ENCODE measurements around the gene FHDC1. TPM values are rescaled to one million over a fixed set of nuclear protein-coding genes. Genes with fewer than 3 reads are reported as not detected.

The FHDC1 gene
- total RNA-seq, 1 donor from 2014 or later: 42.0 TPM

- H3K27me3 Mint-ChIP-seq (ENCODE audit: unreplicated experiment): peaks cover 1% of the 10 kb centered on the region
Observed at GRCh38 chr4:152910521-152910920, 25.6 kb upstream of the FHDC1 start.

GRCh38 chr4:152917543-152918395 is 18.4 kb upstream of the FHDC1 start:
- H3K27me3 Mint-ChIP-seq (ENCODE audit: unreplicated experiment): peaks cover 2% of the 10 kb centered on the region
- no peak for DNase-seq
- no peak overlapping the region for H3K27ac Mint-ChIP-seq (ENCODE audit: unreplicated experiment)
- H3K36me3 Mint-ChIP-seq (ENCODE audit: unreplicated experiment): peaks cover 14% of the 10 kb centered on the region
- H3K4me3 Mint-ChIP-seq (ENCODE audit: unreplicated experiment): no peak overlapping the region
- peaks cover 7% of the 10 kb centered on the region for H3K9me3 Mint-ChIP-seq (ENCODE audit: unreplicated experiment)
- no peaks in the 10 kb centered on the region for H3K4me1 Mint-ChIP-seq (ENCODE audit: low read depth, unreplicated experiment)
- no peak for TF ChIP-seq CTCF (IDR thresholded peaks at IDR 0.05; ENCODE audit: partially characterized antibody, unreplicated experiment)

More at GRCh38 chr4:152910521-152910920, 25.6 kb upstream of the FHDC1 start:
- DNase-seq: no peak
- Mint-ChIP-seq H3K27ac (ENCODE audit: unreplicated experiment) (no peak overlapping the region), H3K36me3 (ENCODE audit: unreplicated experiment) (peaks cover 4% of the 10 kb centered on the region), H3K9me3 (ENCODE audit: unreplicated experiment) (no peaks in the 10 kb centered on the region), H3K4me3 (ENCODE audit: unreplicated experiment) (no peak overlapping the region), H3K4me1 (ENCODE audit: low read depth, unreplicated experiment) (no peaks in the 10 kb centered on the region)
- TF ChIP-seq CTCF (IDR thresholded peaks at IDR 0.05; ENCODE audit: partially characterized antibody, unreplicated experiment): no peak

GRCh38 chr4:152919826-152920225 is 16.3 kb upstream of the FHDC1 start:
- no peaks in the 10 kb centered on the region for H3K4me1 Mint-ChIP-seq (ENCODE audit: low read depth, unreplicated experiment)
- no peak for TF ChIP-seq CTCF (IDR thresholded peaks at IDR 0.05; ENCODE audit: partially characterized antibody, unreplicated experiment)
- no peak for DNase-seq
- H3K4me3 Mint-ChIP-seq (ENCODE audit: unreplicated experiment): no peak overlapping the region
- H3K36me3 Mint-ChIP-seq (ENCODE audit: unreplicated experiment): peaks cover 14% of the 10 kb centered on the region
- H3K27ac Mint-ChIP-seq (ENCODE audit: unreplicated experiment): no peak overlapping the region
- H3K27me3 Mint-ChIP-seq (ENCODE audit: unreplicated experiment): peaks cover 2% of the 10 kb centered on the region
- H3K9me3 Mint-ChIP-seq (ENCODE audit: unreplicated experiment): peaks cover 7% of the 10 kb centered on the region

GRCh38 chr4:152920768-152921167 is 15.4 kb upstream of the FHDC1 start:
- TF ChIP-seq CTCF (IDR thresholded peaks at IDR 0.05; ENCODE audit: partially characterized antibody, unreplicated experiment): no peak
- peaks cover 7% of the 10 kb centered on the region for H3K9me3 Mint-ChIP-seq (ENCODE audit: unreplicated experiment)
- H3K4me3 Mint-ChIP-seq (ENCODE audit: unreplicated experiment): no peak overlapping the region
- peaks cover 2% of the 10 kb centered on the region for H3K27me3 Mint-ChIP-seq (ENCODE audit: unreplicated experiment)
- H3K27ac Mint-ChIP-seq (ENCODE audit: unreplicated experiment): no peak overlapping the region
- H3K36me3 Mint-ChIP-seq (ENCODE audit: unreplicated experiment): peaks cover 14% of the 10 kb centered on the region
- DNase-seq: no peak
- no peaks in the 10 kb centered on the region for H3K4me1 Mint-ChIP-seq (ENCODE audit: low read depth, unreplicated experiment)

GRCh38 chr4:152921284-152921683 is 14.8 kb upstream of the FHDC1 start:
- Mint-ChIP-seq H3K4me1 (ENCODE audit: low read depth, unreplicated experiment) (no peaks in the 10 kb centered on the region), H3K36me3 (ENCODE audit: unreplicated experiment) (peaks cover 14% of the 10 kb centered on the region), H3K27ac (ENCODE audit: unreplicated experiment) (no peak overlapping the region), H3K4me3 (ENCODE audit: unreplicated experiment) (no peak overlapping the region), H3K27me3 (ENCODE audit: unreplicated experiment) (peaks cover 2% of the 10 kb centered on the region), H3K9me3 (ENCODE audit: unreplicated experiment) (peaks cover 7% of the 10 kb centered on the region)
- no peak for TF ChIP-seq CTCF (IDR thresholded peaks at IDR 0.05; ENCODE audit: partially characterized antibody, unreplicated experiment)
- no peak for DNase-seq
